HG03432 (cell line): ENCODE data around the gene MCRIP1.

Experiments
- ATAC-seq: cut with Tn5 transposase; IDR thresholded peaks from one replicate; pipeline ENCODE4 v1.9.1; 2021; ENCODE audit warnings: mild to moderate bottlenecking, moderate library complexity; ENCODE audit not compliant: unreplicated experiment

Gene MCRIP1

GRCh38 chr17:81863123-81863675 lies 30.1 kb upstream of the MCRIP1 start:
- ATAC-seq, result no peak

- peak; percentile 70 for ATAC-seq
These were observed 27.9 kb upstream of the MCRIP1 start for GRCh38 chr17:81860756-81861568.

- ATAC-seq, result peak; percentile 8
These were observed 27.0 kb upstream of the MCRIP1 start, which contains the start of gene P4HB for GRCh38 chr17:81859906-81860755. Gene P4HB (minus strand): TSS chr17:81860535. CDS start chr17:81860471, 64 bp downstream.

DNA sequence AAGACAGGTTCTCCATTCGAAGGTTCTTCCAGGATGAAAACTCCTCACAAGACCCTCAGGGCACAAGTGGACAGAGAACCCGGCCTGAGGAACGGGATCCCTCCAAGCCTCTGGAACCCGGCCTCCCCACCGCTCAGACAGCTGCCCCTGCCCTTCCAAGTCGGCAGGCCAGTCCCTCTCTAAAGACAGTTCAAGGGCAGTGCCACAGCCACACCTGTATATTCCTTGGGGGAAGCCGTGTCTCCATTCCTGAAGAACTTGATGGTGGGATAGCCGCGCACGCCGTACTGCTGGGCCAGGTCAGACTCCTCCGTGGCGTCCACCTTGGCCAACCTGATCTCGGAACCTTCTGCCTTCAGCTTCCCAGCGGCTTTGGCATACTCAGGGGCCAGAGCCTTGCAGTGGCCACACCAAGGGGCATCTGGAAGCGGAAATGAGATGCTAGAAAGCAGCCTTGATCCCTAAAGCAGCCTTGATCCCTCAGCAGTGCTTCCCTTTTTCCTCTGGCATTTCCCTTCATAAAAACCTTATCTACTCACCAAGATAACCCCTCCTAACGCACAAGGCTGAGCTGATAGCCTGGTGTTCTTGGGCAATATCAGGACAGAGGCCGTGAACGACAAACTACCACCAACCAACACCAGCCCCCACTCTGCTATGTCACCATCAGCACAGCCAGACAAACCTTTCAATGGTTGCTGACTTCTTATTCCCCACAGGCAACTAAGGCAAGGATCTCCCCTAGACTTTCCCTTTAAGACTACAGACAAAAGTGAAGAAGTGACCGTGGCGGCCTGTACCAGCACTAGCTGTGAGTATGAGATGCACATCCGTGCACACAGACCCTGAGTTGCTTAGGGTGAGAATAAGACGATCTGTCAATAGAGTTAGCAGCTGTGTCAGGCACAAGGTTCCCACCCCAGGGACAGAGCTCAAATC lies 26.1 kb upstream of the MCRIP1 start:
- ATAC-seq, result no peak

DNA sequence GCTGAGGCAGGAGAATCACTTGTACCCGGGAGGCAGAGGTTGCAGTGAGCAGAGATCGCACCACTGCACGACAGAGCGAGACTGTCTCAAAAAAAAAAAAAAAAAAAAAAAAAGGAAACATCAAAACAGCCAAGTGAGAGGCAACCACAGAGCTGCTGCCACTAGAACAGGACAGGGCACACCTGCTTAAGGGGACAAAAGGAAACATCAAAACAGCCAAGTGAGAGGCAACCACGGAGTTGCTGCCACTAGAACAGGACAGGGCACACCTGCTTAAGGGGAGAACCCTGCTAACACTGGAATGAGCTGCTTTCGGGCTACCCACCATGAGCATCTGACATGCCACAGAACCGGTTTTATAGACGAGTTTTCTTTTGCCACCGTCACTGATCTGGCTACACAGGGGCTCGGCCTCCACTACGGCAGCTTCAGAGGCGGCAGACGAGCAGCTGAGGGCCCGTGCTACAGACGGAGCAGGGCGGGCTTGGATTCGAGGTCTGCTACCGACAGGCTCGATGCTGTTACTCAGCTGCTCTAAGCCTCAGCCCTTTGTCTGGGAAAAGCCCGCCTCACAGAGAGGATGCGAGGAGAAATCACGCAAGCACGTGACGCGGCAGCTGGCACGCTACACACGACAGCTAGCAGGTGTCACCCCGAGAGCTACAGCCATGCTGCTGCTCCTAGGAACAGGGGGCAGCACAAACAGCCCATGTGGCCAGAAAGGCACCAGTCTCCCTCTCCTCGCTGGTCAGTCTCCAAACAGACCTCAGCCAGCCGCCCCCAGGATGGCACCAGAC lies 25.3 kb upstream of the MCRIP1 start:
- ATAC-seq, result no peak

DNA sequence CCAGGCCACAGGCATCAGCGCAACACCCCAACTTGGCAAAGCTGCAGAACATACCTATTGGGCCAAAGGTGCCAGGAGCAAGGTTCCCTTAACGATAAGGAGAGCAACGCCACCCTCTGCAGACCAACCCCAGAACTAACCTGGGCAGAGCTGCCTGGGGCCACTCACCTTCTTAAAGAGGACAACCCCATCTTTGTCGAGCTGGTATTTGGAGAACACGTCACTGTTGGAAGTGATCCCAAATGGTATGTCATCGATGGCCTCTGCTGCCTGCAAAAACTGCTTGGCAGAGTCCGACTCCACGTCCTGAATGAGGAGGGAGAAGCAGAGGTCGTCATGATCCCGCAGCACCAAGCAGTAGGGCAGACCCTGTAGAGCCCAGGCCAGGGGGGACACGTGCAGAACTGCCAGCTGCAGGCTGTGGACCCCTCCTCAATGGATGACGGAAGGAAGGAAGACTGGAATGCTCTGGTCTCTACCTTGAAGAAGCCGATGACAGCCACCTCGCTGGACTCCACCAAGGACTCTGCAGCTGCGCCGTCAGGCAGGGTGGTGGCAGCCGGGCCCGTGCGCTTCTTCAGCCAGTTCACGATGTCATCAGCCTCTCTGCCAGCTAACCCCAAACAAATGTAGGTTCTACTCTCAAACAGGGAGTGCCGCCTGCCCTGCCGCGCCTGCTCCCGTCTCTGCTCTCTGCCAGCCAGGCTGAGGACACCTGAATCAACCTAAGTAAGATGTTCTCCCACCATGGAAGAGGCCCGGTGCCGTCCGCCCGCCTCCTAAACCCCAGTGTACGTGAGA lies 22.1 kb upstream of the MCRIP1 start:
- ATAC-seq, result no peak

DNA sequence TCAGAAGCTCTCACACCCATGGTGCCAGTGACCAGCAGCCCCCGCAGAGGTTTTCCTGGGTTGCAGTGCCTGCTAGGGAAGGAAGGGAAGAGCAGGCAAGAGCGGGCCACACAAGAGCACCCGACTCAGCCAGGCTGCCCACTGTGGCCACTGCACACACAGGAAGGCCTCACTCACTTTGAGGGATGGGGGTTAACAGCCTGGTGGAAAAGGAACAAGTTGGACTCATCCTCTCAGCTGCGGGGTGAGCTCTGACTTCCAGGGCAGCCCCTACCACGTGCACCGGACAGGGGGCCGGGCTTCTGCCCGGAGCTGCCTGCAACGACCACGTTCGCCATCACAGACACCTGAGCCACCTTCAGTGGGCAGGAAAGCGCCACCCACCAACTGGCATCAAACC lies 19.1 kb upstream of the MCRIP1 start:
- ATAC-seq, result no peak

DNA sequence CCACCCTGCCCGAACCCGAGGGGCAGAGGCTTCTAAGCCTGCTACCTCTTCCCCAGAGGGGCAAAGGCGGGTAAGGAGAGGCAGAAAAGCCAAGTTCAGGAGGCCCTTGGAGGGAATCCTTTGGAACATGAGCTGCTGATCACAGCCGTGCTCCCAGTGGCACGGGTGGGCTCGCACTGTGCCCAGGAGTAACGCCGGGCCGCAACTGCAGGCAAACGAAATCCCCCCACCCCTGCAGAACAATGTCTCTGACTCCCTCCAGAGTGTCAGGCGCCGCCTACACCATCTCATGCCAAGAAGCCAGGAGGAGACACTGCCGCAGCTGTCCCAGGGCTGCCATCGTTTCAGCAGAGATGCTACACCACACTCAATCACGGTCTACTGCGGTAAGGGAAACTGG lies 18.3 kb upstream of the MCRIP1 start:
- no peak for ATAC-seq

DNA sequence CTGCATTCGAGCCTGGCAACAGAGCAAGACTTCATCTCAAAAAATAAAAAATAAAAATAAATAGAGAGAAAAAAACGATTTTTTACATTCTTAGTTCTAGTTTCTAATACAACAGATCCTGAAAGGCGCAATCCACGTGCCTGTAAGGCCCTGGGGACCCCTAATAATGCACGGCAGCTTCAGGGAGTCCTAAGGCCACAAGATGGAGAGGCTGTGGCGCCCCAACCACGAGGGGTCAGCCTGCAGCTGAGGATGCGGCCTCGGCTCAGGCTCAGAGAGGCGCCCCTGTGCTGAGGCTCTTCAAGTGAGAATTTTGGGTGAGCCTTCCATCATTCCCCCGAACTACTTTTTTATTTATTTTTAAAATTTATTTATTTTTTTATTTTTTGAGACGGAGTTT lies 16.4 kb upstream of the MCRIP1 start:
- no peak for ATAC-seq

- ATAC-seq, result no peak
These were observed 13.9 kb upstream of the MCRIP1 start for GRCh38 chr17:81846743-81847689.

DNA sequence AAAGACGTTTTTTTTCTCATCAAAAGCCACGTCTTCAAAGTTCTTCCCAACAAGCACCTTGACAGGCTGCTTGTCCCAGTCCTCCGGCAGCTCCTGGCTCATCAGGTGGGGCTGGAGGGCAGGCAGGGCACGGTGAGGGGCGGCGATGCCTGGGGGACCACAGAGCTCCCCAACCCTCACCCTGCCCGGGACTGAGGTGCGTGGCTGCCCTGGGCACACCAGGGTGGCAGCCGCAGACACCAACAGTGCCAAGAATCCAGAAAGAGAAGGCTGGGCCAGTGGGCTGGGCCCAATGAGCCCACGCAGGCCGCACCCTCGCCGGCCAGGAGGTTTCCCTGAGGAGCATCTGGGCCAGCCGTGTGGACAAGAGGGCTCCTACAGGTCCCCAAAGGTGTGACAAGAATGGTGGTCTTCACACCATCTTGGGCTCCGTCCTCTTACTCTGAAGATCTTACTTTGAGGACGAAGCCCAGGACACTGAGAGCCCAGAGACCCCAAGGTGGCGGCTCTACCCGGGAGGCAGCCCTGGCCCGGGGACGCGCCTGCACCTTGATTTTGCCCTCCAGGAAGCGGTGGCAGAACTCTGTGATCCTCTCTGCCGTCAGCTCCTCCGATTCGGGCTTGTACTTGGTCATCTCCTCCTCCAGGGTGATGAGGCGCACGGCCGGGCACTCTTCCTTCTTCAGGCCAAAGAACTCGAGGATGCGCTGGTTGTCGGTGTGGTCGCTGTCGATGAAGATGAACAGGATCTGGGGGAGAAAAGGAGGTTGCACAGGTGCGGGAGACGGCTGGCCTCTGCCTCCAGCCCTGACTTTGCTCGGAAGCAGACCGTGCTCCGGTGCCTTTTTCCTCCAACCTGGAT lies 13.0 kb upstream of the MCRIP1 start:
- no peak for ATAC-seq

- ATAC-seq, result no peak
These were observed 12.3 kb upstream of the MCRIP1 start for GRCh38 chr17:81845361-81845760.

DNA sequence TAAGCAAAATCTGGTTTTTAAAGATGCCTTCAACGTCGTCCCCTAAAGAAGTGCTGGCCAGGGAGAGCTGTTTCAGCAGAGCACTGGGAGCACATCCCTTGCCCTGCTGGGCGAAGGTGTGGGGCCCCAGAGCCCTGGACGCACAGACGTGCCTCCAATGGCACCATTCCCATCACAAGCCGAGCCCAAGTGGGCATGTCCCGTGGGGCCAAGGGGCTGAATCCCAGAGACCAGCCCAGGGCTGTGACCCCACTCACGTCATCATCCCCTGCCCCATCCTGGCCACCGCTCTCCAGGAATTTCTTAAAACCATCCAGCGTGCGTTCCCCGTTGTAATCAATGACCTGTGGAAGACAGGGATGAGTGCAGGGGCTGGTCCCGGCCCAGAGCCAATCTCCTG lies 11.8 kb upstream of the MCRIP1 start:
- ATAC-seq, result no peak

DNA sequence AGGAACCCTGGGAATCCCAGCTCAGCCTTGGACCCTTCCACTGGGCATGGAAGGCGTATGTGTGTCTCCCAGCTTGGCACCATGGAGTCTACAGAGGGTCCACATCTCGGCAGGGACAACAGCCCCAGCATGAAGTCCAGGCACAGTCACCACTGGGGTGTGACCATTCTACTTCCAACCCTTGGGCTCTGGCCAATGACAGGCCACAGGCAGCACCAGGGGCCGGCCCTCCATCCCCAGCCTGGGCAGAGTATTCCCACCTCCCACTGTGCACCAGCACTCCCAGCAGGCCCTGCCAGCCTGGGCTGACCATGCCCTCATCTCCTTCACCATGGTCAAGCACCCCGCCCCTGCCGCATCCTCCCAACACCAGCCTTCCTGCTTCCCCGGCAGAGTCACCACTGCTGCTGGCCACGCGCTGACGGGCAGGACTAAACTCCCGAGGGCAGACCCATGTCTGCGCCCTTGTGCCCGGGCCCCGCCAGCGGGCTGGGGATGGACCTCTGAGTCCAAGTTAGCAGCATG lies 11.3 kb upstream of the MCRIP1 start:
- no peak for ATAC-seq

DNA sequence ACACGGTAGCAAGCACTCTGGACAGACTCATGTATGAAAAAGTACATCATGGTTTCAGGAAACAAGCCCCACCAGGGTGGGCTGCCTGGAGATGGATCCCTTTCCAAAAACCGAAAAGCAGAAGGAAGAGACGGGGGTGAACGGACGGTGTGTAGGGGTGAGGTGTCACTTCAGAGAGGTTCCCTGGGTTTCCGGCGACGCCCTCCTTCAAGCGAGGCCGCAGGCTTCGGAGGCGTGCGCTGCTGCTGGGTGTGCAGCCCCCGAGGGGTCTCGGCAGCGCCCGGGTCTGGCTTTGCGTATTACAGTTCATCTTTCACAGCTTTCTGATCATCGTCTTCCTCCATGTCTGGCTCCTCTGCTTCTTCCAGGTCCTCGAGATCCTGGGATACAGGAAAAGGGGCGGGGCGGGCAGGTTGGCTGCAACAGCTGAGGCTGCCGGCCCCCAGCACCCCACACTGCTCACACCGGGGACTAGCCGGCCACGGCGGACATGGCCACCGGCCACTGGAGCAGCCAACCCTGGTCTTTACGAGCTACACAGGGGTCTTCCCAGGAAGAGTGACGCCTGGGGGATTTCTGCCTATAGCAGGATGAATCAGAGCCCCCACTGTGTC lies 10.7 kb upstream of the MCRIP1 start:
- no peak for ATAC-seq
